ENCODE measurements around the gene LCP1. TPM values are rescaled to one million over a fixed set of nuclear protein-coding genes. Genes with fewer than 3 reads are reported as not detected.

Gene LCP1
- total RNA-seq, 1 donor from 2014 or later, result 8.4 TPM

GRCh38 chr13:46140044-46140443 lies 41.9 kb downstream of the LCP1 start:
- Mint-ChIP-seq H3K27ac (ENCODE audit: unreplicated experiment) (no peak overlapping the region), H3K9me3 (ENCODE audit: unreplicated experiment) (no peaks in the 10 kb centered on the region), H3K27me3 (ENCODE audit: low read depth, unreplicated experiment) (no peaks in the 10 kb centered on the region), H3K4me1 (ENCODE audit: low read depth, unreplicated experiment) (peaks cover 4% of the 10 kb centered on the region), H3K36me3 (ENCODE audit: low read depth, unreplicated experiment) (no peaks in the 10 kb centered on the region), H3K4me3 (ENCODE audit: unreplicated experiment) (no peak overlapping the region)
- no peak overlapping the region for H2AFZ ChIP-seq (ENCODE audit: low read depth, low read length)
- no peaks in the 10 kb centered on the region for H3K79me2 ChIP-seq (ENCODE audit: insufficient read depth, low read length)
- H3K4me3 ChIP-seq (ENCODE audit: insufficient read depth, low read depth, low read length), result no peak overlapping the region
- H3K4me1 ChIP-seq (ENCODE audit: insufficient read depth, low read length), result no peaks in the 10 kb centered on the region
- FAIRE-seq (no peak), DNase-seq (ENCODE audit: low read depth) (no peak)
- H3K27ac ChIP-seq (ENCODE audit: low read depth, low read length), result no peak overlapping the region
- H3K9me3 ChIP-seq (ENCODE audit: insufficient read depth, low read depth, low read length), result no peaks in the 10 kb centered on the region
- H3K9ac ChIP-seq (ENCODE audit: low read length), result no peak overlapping the region
- TF ChIP-seq EZH2 (IDR thresholded peaks at IDR 0.05; ENCODE audit: insufficient read depth, low read length) (no peak), CTCF (IDR thresholded peaks at IDR 0.05; ENCODE audit: insufficient read depth, low read depth, low read length) (no peak)
- no peaks in the 10 kb centered on the region for H4K20me1 ChIP-seq (ENCODE audit: insufficient read depth, low read length)
- no peaks in the 10 kb centered on the region for H3K27me3 ChIP-seq (ENCODE audit: insufficient read depth, low read length)
- no peaks in the 10 kb centered on the region for H3K36me3 ChIP-seq (ENCODE audit: insufficient read depth, low read length)
- no peak overlapping the region for H3K4me2 ChIP-seq (ENCODE audit: low read length)

- no peak overlapping the region for H3K4me3 ChIP-seq (ENCODE audit: insufficient read depth, low read depth, low read length)
- Mint-ChIP-seq H3K9me3 (ENCODE audit: unreplicated experiment) (no peaks in the 10 kb centered on the region), H3K4me3 (ENCODE audit: unreplicated experiment) (no peak overlapping the region), H3K27me3 (ENCODE audit: low read depth, unreplicated experiment) (no peaks in the 10 kb centered on the region), H3K36me3 (ENCODE audit: low read depth, unreplicated experiment) (no peaks in the 10 kb centered on the region), H3K4me1 (ENCODE audit: low read depth, unreplicated experiment) (peaks cover 5% of the 10 kb centered on the region), H3K27ac (ENCODE audit: unreplicated experiment) (no peak overlapping the region)
- no peaks in the 10 kb centered on the region for H3K9me3 ChIP-seq (ENCODE audit: insufficient read depth, low read depth, low read length)
- TF ChIP-seq EZH2 (IDR thresholded peaks at IDR 0.05; ENCODE audit: insufficient read depth, low read length) (no peak), CTCF (IDR thresholded peaks at IDR 0.05; ENCODE audit: insufficient read depth, low read depth, low read length) (no peak)
- H3K36me3 ChIP-seq (ENCODE audit: insufficient read depth, low read length), result no peaks in the 10 kb centered on the region
- H4K20me1 ChIP-seq (ENCODE audit: insufficient read depth, low read length), result no peaks in the 10 kb centered on the region
- DNase-seq (ENCODE audit: low read depth), result no peak
- no peaks in the 10 kb centered on the region for H3K4me1 ChIP-seq (ENCODE audit: insufficient read depth, low read length)
- H3K27me3 ChIP-seq (ENCODE audit: insufficient read depth, low read length), result no peaks in the 10 kb centered on the region
- no peak for FAIRE-seq
- H3K27ac ChIP-seq (ENCODE audit: low read depth, low read length), result no peak overlapping the region
- H2AFZ ChIP-seq (ENCODE audit: low read depth, low read length), result no peak overlapping the region
- H3K79me2 ChIP-seq (ENCODE audit: insufficient read depth, low read length), result no peaks in the 10 kb centered on the region
- no peak overlapping the region for H3K4me2 ChIP-seq (ENCODE audit: low read length)
- H3K9ac ChIP-seq (ENCODE audit: low read length), result no peak overlapping the region
Observed at GRCh38 chr13:46137627-46138317, 44.2 kb downstream of the LCP1 start.

- Histone ChIP-seq H4K20me1 (ENCODE audit: insufficient read depth, low read length) (no peaks in the 10 kb centered on the region), H3K79me2 (ENCODE audit: insufficient read depth, low read length) (no peaks in the 10 kb centered on the region), H3K9me3 (ENCODE audit: insufficient read depth, low read depth, low read length) (no peaks in the 10 kb centered on the region), H2AFZ (ENCODE audit: low read depth, low read length) (no peak overlapping the region), H3K27me3 (ENCODE audit: insufficient read depth, low read length) (no peaks in the 10 kb centered on the region), H3K4me2 (ENCODE audit: low read length) (no peak overlapping the region), H3K27ac (ENCODE audit: low read depth, low read length) (no peak overlapping the region), H3K9ac (ENCODE audit: low read length) (no peak overlapping the region), H3K4me3 (ENCODE audit: insufficient read depth, low read depth, low read length) (no peak overlapping the region), H3K4me1 (ENCODE audit: insufficient read depth, low read length) (no peaks in the 10 kb centered on the region), H3K36me3 (ENCODE audit: insufficient read depth, low read length) (no peaks in the 10 kb centered on the region)
- Mint-ChIP-seq H3K4me3 (ENCODE audit: unreplicated experiment) (no peak overlapping the region), H3K9me3 (ENCODE audit: unreplicated experiment) (no peaks in the 10 kb centered on the region), H3K4me1 (ENCODE audit: low read depth, unreplicated experiment) (peaks cover 5% of the 10 kb centered on the region), H3K27ac (ENCODE audit: unreplicated experiment) (no peak overlapping the region), H3K27me3 (ENCODE audit: low read depth, unreplicated experiment) (no peaks in the 10 kb centered on the region), H3K36me3 (ENCODE audit: low read depth, unreplicated experiment) (no peaks in the 10 kb centered on the region)
- DNase-seq (ENCODE audit: low read depth) (no peak), FAIRE-seq (no peak)
- TF ChIP-seq CTCF (IDR thresholded peaks at IDR 0.05; ENCODE audit: insufficient read depth, low read depth, low read length) (no peak), EZH2 (IDR thresholded peaks at IDR 0.05; ENCODE audit: insufficient read depth, low read length) (no peak)
Observed at GRCh38 chr13:46136688-46137087, 45.3 kb downstream of the LCP1 start.
